Sigmoid colon (tissue), 7 donors: ENCODE data around the gene B3GALT6. TPM values are rescaled to one million over a fixed set of nuclear protein-coding genes. Genes with fewer than 3 reads are reported as not detected.
A peak's percentile ranks its signal among the peaks of the same experiment; 100 is the strongest.

Experiments
- DNase-seq: peaks from one replicate; pipeline ENCODE4 v3.0.0-alpha.2; 2019
- H3K27ac ChIP-seq, 4 donors: fragments of 200-600 bp; sonication (generic); one replicate each; pipeline ENCODE4 v1.5.1; 2016 to 2019; ENCODE audit warnings: mild to moderate bottlenecking in 1 of 4
- H3K27me3 ChIP-seq, 3 donors: fragments of 200-600 bp; sonication (generic); one replicate each; pipeline ENCODE4 v1.5.1; 2019; ENCODE audit warnings: mild to moderate bottlenecking in 1 of 3
- H3K36me3 ChIP-seq, 4 donors: fragments of 200-600 bp; sonication (generic); one replicate each; pipeline ENCODE4 v1.5.1; 2016 to 2019
- H3K4me1 ChIP-seq, 4 donors: fragments of 200-600 bp; sonication (generic); one replicate each; pipeline ENCODE4 v1.5.1; 2017 to 2019
- H3K4me3 ChIP-seq, 4 donors: fragments of 200-600 bp; sonication (generic); one replicate each; pipeline ENCODE4 v1.5.1; 2017 to 2019; ENCODE audit warnings: mild to moderate bottlenecking in 2 of 4, moderate library complexity in 1 of 4
- H3K9me3 ChIP-seq, 4 donors: fragments of 200-600 bp in 3 of 4; sonication (generic) in 3 of 4; one replicate each; pipeline versions ENCODE4 v1.5.1 to v1.6.1; 2013 to 2019
- EP300 ChIP-seq, 4 donors: sonication (generic); formaldehyde crosslinking; IDR thresholded peaks; one replicate each; pipeline ENCODE4 v1.6.1; 2017; ENCODE audit warnings: antibody characterized with exemption in 4 of 4
- POLR2A ChIP-seq, 2 donors: fragments of 450-650 bp; IDR thresholded peaks; one replicate each; pipeline ENCODE4 v1.6.1; 2016; ENCODE audit warnings: antibody characterized with exemption in 2 of 2, mild to moderate bottlenecking in 2 of 2, moderate library complexity in 2 of 2
- POLR2AphosphoS5 ChIP-seq, 4 donors: sonication (generic); formaldehyde crosslinking; IDR thresholded peaks; one replicate each; pipeline ENCODE4 v1.6.1; 2017; ENCODE audit warnings: antibody characterized with exemption in 4 of 4
- WGBS, 2 donors: extraction: QIAGEN DNeasy Blood & Tissue Kit; methylation state at CpG; one replicate each; pipeline ENCODE4 v1.1.7; 2013; 5-methylcytosine and 5-hydroxymethylcytosine counted together
- intact Hi-C: fragments of 100-400 bp; cut with DNase I; formaldehyde crosslinking; loops from one replicate; pipeline ENCODE4 v1.15.1; 2023
- polyA plus RNA-seq, 3 donors: library from polyadenylated mRNA; stranded (reverse); fragments of 200-250 nt; gene quantifications; one replicate each; pipeline ENCODE4 v1.2.3, GENCODE V29; 2013
- total RNA-seq, 4 donors: library from RNA; depleted of rRNA; stranded (reverse); fragments of >200 nt; gene quantifications; one replicate each; pipeline ENCODE4 v1.1.0, GENCODE V29; 2016
- TF ChIP-seq, protein P1 (sequence below), 4 experiments: fragments of 450-650 bp in 3 of 4; fragments of 200-600 bp in 1 of 4; IDR thresholded peaks; one replicate each; pipeline ENCODE4 v1.5.1; 2016 to 2019; ENCODE audit warnings: antibody characterized with exemption in 4 of 4, mild to moderate bottlenecking in 3 of 4, moderate library complexity in 2 of 4
- donor health status: healthy with polysubstance abuse.
- donor health status: Bipolar disorder and iron deficiency.
- donor health status: healthy.

Gene B3GALT6
- total and polyA plus RNA-seq, 7 donors, result 1.8 to 12.5 (median 9.1) TPM

- Histone ChIP-seq H3K36me3 (peaks cover 10 to 71% (median 32%) of the 10 kb centered on the region in 4 donors), H3K27ac (peak overlapping the region in 3 of 4 donors; percentile 15 to 56 (median 53)), H3K4me3 (no peak overlapping the region)
Observed at GRCh38 chr1:1264868-1265272, 32.8 kb downstream of the B3GALT6 start.

DNA sequence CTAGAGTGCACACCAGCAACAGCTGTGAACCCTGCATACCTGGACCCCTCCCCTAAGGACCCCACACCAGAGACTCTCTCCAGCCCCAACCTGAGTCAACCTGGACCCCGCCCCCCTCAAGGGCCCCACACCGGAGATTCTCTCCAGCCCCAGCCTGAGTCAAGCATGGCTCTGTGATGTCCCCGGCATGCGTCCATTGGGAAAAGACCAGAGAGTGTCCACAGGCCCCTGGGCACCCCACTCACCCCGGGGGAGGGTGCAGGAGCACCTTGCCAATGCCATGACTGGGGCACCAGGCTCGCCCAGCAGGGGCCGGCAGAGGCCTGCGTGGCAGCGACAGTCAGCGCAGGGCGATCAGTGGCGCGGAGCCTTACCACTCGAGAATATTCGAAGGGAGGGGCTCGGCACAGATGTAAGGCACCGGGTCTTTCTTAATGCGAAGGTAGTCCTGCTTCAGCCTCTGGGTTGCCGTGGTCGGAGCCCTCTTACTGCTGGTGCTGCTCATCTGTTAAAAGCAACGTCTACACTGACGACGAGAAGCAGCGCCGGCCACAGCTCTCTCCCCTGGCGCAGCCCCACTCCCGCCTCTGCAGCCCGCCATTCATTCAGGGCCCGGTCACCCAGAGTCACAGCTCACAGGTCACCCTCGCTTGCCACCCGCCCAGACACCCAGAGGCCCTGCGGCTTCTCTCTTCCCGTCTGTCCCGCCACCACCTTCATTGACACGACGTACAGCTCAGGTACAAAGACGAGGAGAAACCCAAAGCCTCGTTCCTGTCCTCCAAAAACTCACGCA lies 35.6 kb downstream of the B3GALT6 start:
- 96% methylated on average over 39 of the region's 39 CpGs for WGBS, 2 donors

More at GRCh38 chr1:1264868-1265272, 32.8 kb downstream of the B3GALT6 start:
- TF ChIP-seq, protein P1, sequence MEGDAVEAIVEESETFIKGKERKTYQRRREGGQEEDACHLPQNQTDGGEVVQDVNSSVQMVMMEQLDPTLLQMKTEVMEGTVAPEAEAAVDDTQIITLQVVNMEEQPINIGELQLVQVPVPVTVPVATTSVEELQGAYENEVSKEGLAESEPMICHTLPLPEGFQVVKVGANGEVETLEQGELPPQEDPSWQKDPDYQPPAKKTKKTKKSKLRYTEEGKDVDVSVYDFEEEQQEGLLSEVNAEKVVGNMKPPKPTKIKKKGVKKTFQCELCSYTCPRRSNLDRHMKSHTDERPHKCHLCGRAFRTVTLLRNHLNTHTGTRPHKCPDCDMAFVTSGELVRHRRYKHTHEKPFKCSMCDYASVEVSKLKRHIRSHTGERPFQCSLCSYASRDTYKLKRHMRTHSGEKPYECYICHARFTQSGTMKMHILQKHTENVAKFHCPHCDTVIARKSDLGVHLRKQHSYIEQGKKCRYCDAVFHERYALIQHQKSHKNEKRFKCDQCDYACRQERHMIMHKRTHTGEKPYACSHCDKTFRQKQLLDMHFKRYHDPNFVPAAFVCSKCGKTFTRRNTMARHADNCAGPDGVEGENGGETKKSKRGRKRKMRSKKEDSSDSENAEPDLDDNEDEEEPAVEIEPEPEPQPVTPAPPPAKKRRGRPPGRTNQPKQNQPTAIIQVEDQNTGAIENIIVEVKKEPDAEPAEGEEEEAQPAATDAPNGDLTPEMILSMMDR (IDR thresholded peaks at IDR 0.05), result no peak
- TF ChIP-seq POLR2AphosphoS5 (IDR thresholded peaks at IDR 0.05) (no peak), POLR2A (IDR thresholded peaks at IDR 0.05) (no peak), EP300 (IDR thresholded peaks at IDR 0.05) (no peak)
- intact Hi-C loops, result no loop called here
- Histone ChIP-seq H3K4me1 (peaks cover 0 to 24% (median 13%) of the 10 kb centered on the region in 4 donors), H3K9me3 (no peaks in the 10 kb centered on the region), H3K27me3 (no peaks in the 10 kb centered on the region)
- no peak for DNase-seq
- 82 to 83% methylated on average over 10 of the region's 10 CpGs for WGBS, 2 donors

GRCh38 chr1:1268284-1268682 lies 36.2 kb downstream of the B3GALT6 start:
- DNase-seq, result no peak
- intact Hi-C loops, result no loop called here
- H3K27me3 ChIP-seq, result no peaks in the 10 kb centered on the region
- H3K4me3 ChIP-seq, result no peak overlapping the region
- peaks cover 0 to 37% (median 10%) of the 10 kb centered on the region in 4 donors for H3K36me3 ChIP-seq
- peaks cover 0 to 57% (median 44%) of the 10 kb centered on the region in 4 donors for H3K4me1 ChIP-seq
- no peak overlapping the region for H3K27ac ChIP-seq
- WGBS, 2 donors, result 96 to 97% methylated on average over 13 of the region's 13 CpGs
- no peaks in the 10 kb centered on the region for H3K9me3 ChIP-seq
- TF ChIP-seq, protein P1 (IDR thresholded peaks at IDR 0.05), result no peak
- TF ChIP-seq POLR2AphosphoS5 (IDR thresholded peaks at IDR 0.05), result no peak
- no peak for TF ChIP-seq EP300 (IDR thresholded peaks at IDR 0.05)
- TF ChIP-seq POLR2A (IDR thresholded peaks at IDR 0.05), result no peak

More for the DNA sequence above, 35.6 kb downstream of the B3GALT6 start:
- no peak for TF ChIP-seq POLR2AphosphoS5 (IDR thresholded peaks at IDR 0.05)
- TF ChIP-seq EP300 (IDR thresholded peaks at IDR 0.05), result no peak
- no peak for TF ChIP-seq POLR2A (IDR thresholded peaks at IDR 0.05)
- TF ChIP-seq, protein P1 (IDR thresholded peaks at IDR 0.05), result no peak
- DNase-seq, result no peak
- Histone ChIP-seq H3K4me3 (no peak overlapping the region), H3K27ac (no peak overlapping the region), H3K36me3 (peaks cover 3 to 43% (median 14%) of the 10 kb centered on the region in 4 donors), H3K4me1 (peaks cover 0 to 53% (median 41%) of the 10 kb centered on the region in 4 donors), H3K27me3 (no peaks in the 10 kb centered on the region), H3K9me3 (no peaks in the 10 kb centered on the region)
- intact Hi-C loops, result no loop called here

- TF ChIP-seq POLR2A (IDR thresholded peaks at IDR 0.05), result no peak
- TF ChIP-seq POLR2AphosphoS5 (IDR thresholded peaks at IDR 0.05), result no peak
- TF ChIP-seq, protein P1 (IDR thresholded peaks at IDR 0.05), result no peak
- no peak for TF ChIP-seq EP300 (IDR thresholded peaks at IDR 0.05)
- H3K36me3 ChIP-seq, result peaks cover 0 to 17% (median 5%) of the 10 kb centered on the region in 4 donors
- no peaks in the 10 kb centered on the region for H3K27me3 ChIP-seq
- H3K4me1 ChIP-seq, result peaks cover 0 to 54% (median 45%) of the 10 kb centered on the region in 4 donors
- no peak for DNase-seq
- intact Hi-C loops, result loop anchor here (5.0 kb wide), 1 partner anchor 149 kb away; no protein-coding TSS in a partner anchor
- H3K9me3 ChIP-seq, result no peaks in the 10 kb centered on the region
- no peak overlapping the region for H3K4me3 ChIP-seq
- no peak overlapping the region for H3K27ac ChIP-seq
- 80 to 88% methylated on average over 7 of the region's 7 CpGs for WGBS, 2 donors
Observed at GRCh38 chr1:1270813-1271212, 38.8 kb downstream of the B3GALT6 start.
